HFF-Myc (cell line): ENCODE results near the gene KIRREL3.

Experiments
- DNase-seq: peaks from one replicate; pipeline ENCODE4 v3.0.0-alpha.2; 2011; ENCODE audit warnings: low read depth; ENCODE audit errors: extremely low read depth
- H3K4me3 ChIP-seq: replicated peaks from 2 replicates; pipeline ENCODE4 v1.5.1; 2011; ENCODE audit warnings: low read depth, mild to moderate bottlenecking, control low read depth, low read length
- CTCF ChIP-seq: IDR thresholded peaks from 2 replicates; pipeline ENCODE4 v1.5.1; 2012; ENCODE audit warnings: mild to moderate bottlenecking, low read depth, low read length, control low read depth; ENCODE audit errors: missing control alignments

KIRREL3 gene

GRCh38 chr11:126764231-126764630 lies 236.3 kb downstream of the KIRREL3 start:
- no peak for TF ChIP-seq CTCF
- no peak for DNase-seq
- no peak overlapping the region for H3K4me3 ChIP-seq

- DNase-seq = no peak
- no peak overlapping the region for H3K4me3 ChIP-seq
- no peak for TF ChIP-seq CTCF
Measured at GRCh38 chr11:126756855-126757254, 243.7 kb downstream of the KIRREL3 start.

- no peak for TF ChIP-seq CTCF
- no peak overlapping the region for H3K4me3 ChIP-seq
- no peak for DNase-seq
Measured at GRCh38 chr11:126756421-126756820, 244.1 kb downstream of the KIRREL3 start.

GRCh38 chr11:126755526-126755925 lies 245.0 kb downstream of the KIRREL3 start:
- no peak for DNase-seq
- TF ChIP-seq CTCF = no peak
- H3K4me3 ChIP-seq = no peak overlapping the region

GRCh38 chr11:126754591-126755426 lies 245.8 kb downstream of the KIRREL3 start:
- no peak for TF ChIP-seq CTCF
- H3K4me3 ChIP-seq = no peak overlapping the region
- DNase-seq = no peak

GRCh38 chr11:126753990-126754389 lies 246.6 kb downstream of the KIRREL3 start:
- no peak for DNase-seq
- H3K4me3 ChIP-seq = no peak overlapping the region
- no peak for TF ChIP-seq CTCF
